NOMO-1 treated with dmso at 0.1 percent for 144 hours (cell line): Measurements from ENCODE around the gene EFR3B.
"Not testable (repeated sequence)": the region's sequence is repeated elsewhere in the genome, so short reads cannot be mapped to it uniquely, and the experiment has no call there.

ENCODE experiments used
- DNase-seq: peaks from one replicate; lab custom pipeline; 2025; ENCODE audit not compliant: unreplicated experiment; lab: John Stamatoyannopoulos, UW

The EFR3B gene, protein sequence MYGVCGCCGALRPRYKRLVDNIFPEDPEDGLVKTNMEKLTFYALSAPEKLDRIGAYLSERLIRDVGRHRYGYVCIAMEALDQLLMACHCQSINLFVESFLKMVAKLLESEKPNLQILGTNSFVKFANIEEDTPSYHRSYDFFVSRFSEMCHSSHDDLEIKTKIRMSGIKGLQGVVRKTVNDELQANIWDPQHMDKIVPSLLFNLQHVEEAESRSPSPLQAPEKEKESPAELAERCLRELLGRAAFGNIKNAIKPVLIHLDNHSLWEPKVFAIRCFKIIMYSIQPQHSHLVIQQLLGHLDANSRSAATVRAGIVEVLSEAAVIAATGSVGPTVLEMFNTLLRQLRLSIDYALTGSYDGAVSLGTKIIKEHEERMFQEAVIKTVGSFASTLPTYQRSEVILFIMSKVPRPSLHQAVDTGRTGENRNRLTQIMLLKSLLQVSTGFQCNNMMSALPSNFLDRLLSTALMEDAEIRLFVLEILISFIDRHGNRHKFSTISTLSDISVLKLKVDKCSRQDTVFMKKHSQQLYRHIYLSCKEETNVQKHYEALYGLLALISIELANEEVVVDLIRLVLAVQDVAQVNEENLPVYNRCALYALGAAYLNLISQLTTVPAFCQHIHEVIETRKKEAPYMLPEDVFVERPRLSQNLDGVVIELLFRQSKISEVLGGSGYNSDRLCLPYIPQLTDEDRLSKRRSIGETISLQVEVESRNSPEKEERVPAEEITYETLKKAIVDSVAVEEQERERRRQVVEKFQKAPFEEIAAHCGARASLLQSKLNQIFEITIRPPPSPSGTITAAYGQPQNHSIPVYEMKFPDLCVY

DNA sequence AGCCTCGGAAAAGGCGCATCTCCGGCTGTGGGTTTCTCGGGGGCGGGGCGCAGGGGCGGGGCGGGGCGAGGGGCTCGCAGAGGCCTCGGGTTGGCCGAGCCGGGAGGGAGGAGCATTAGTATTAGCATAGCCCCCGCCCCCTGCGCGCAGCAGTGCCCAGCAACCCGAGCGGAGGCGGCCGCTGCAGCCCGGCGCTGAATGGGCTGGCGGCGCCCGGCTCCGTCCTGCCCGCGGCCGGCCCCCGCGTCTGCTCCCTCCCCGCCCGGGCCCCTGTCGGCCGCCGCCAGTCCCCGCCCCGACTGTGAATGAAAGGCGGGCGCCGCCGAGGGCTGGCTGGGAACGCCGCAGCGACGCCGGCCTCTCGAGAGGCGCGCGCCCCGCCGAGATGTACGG lies at the start of gene EFR3B:
Gene EFR3B, plus strand, starts transcription at position 149 of the 393 bp plus-strand sequence. Its CDS starts 237 bp downstream, at position 386.
- peak; percentile 93 for DNase-seq

DNA sequence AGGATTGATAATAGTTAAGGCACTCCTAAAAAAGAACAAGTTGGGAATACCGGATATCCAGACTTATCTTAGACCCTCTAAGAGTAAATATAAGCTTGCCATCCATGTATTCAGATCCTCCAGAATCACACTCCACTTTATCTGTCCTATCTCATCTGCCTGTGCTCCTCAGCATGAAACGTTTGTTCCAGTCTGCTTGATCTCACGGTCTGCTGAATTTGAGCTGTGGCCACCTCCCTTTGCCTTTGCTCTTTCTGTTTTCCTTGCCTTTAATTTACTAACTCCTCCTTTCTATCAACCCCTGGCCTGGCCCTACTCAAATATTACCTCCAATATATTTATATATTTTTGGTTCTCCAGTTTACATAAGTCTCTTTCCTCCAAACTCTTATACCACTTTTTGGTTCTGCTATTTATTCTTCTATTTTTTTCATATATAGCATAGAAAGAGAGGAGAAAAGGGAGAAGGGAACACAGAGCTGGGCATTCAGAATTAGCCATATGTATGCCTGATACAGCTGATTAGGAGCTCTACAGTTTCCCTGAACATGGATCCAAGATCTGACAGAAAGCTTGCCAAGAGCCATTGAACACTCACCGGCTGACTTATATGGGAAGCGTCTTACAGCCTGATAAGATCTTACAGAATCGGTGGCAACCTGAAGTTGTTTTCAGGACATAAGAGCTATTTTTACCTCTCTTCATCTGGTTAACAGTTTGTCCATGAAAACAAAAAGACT lies 48.3 kb upstream of the EFR3B start:
- no peak for DNase-seq

DNA sequence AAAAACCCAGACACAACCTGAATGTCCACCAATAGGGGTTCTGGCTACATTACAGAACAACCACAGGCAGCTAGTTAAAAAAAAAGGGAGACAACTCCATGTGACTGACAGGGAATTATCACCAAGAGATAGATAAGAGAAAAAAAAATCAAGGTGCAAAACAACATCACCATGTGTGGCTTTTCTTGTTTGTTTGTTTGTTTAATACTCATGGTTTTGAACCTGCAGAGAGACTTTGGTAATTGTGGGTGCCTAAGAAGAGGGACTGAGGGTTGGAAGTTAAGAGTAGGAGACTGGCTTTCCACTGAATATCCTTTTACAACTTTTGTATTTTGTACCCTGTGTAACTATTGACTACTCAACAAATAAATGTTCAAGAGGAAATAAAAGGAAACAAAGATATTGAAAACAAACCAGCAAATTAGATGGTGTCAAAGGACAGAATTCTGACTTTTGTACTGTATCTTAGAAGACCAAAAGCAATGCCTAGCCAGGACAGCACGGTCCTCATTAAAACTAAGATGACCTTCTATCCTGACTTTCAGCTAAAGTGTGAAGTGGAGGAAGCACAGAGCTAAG lies 47.6 kb upstream of the EFR3B start:
- DNase-seq, result no peak

DNA sequence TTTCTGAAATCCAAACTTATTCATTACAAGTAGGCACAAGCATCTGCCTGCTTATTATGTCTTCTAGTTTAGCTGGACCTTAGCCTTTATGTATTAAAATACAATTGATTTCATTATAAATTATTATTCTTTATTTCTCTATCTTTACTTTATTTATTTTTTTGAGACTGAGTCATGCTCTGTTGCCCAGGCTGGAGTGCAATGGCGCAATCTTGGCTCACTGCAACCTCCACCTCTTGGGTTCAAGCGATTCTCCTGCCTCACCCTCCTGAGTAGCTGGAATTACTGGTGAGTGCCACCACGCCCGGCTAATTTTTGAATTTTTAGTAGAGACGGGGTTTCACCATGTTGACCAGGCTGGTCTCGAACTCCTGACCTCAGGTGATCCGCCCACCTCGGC lies 42.8 kb upstream of the EFR3B start:
- DNase-seq, result not testable (repeated sequence)

DNA sequence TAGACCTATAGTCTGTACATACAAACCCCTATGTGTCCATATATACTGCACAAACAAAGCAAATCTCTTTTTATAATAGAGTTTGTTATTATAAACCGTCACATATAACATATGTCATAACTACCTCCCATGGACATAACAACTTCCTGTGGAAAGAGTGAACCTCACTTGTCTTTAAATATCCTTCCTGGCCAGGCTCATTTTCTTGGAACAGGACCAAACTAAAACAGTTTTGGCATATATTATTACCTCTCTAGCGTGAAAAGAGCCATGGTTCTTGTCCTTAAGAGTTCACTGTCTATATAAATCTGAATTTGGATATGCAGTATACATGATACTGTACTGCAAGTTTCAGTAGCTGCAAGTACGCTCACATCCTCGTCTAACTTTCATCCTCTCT lies 41.8 kb upstream of the EFR3B start:
- no peak for DNase-seq

DNA sequence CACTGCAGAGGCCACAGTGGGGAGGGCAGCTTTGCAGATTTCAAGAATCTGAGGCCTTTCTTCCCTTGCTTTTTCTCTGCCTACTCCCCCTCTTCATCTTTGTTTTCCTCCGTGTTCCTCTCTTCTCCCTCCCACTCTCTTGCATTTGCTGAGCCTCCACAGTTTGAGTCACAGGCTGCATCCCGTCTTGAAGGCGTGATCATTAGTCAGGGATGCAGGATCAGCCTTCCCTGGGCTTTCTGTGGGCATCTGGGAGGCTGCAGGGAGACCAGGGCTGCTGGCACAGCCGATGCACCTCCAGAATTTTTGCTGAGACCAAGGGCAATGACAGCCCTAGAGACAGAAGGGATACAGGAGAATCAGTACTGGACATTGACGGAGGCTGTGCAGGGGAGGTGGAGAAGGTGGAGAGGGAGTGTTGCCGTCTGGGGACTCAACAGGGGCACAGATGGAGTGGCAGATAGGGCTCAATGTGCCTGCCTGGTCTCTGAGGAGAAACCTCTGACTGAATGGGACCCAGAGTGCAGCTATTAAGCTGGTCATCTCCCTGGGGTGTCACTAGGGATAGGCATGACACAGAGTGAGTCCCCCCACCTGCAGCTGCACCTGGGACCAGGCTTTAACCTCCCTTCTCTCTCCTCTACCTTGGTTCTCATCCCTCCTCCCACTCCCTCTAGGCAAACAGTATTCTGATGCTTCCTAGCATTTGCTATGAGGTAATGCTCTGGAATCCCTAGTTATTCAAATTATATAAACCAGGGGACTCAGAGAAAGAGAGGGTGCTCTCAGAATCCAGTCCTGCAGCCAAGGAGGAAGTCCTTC lies 41.2 kb upstream of the EFR3B start:
- DNase-seq, result no peak

DNA sequence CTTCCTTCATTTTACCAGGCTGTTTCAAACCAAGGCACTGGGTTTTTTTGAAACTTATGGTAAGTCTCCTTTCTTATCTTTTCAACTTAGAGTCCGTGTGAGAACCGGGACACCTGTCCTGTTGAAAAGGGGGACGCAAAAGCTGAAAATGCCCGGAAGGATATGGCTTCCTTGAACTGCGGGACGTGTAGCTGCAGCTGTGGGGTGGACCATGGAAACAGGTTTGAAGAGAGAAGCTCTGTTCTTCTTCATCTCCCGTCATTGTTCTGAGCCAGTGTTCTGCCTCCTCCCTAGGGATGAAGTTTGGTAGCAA lies 40.6 kb upstream of the EFR3B start:
- DNase-seq, result no peak

DNA sequence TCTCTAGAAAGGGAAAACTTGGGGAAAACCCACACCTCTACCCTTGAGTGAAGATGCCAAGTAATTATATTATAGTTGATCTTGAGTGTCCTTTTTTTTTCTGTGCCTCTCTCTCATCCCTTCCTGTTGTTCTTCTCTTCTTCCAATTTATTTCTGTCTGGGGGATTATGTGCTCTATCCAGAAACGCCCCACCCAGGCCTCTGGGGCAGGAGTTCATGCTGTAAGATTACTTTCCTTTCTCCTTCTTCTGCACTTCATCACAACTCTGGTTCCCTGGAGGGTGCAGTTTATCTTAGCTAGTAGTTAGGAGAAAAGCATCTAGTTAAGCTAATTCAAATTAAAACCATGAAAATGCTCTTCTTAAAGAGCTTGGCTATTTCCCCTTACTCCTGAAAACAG lies 39.8 kb upstream of the EFR3B start:
- DNase-seq, result no peak

DNA sequence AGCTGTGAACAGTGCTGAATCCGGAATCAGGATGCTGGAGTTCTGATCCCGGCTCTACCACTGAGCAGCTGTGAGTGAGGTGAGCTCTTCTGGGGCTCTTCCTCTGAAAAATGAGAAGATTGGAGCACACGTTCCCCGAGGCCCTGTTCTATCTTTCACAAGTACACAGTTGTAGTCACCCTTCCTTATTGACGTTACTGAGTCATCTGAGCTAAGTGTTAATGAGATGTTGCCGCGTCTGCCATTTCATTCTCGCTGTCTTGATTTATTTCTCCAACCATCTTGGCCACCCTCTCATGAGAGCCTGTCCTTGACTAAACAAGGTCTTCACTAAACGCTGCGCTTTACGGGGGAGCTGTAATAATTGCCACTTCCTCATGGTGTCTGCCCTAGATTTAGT lies 31.9 kb upstream of the EFR3B start:
- peak; percentile 48 for DNase-seq

DNA sequence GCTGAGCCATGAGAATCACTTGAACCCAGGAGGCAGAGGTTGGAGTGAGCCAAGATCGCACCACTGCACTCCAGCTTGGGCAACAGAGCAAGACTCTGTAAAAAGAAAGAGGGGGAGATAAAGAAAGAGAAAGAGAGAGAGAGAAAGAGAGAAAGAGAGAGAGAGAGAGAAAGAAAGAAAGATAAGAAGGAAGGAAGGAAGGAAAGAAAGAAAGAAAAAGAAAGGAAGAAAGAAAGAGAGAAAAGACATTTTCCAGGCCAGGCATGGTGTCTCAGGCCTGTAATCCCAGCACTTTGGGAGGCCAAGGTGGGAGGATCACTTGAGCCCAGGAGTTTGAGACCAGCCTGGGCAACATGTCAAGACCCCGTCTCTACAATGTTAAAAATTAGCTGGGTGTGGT lies 30.5 kb upstream of the EFR3B start:
- DNase-seq, result not testable (repeated sequence)

DNA sequence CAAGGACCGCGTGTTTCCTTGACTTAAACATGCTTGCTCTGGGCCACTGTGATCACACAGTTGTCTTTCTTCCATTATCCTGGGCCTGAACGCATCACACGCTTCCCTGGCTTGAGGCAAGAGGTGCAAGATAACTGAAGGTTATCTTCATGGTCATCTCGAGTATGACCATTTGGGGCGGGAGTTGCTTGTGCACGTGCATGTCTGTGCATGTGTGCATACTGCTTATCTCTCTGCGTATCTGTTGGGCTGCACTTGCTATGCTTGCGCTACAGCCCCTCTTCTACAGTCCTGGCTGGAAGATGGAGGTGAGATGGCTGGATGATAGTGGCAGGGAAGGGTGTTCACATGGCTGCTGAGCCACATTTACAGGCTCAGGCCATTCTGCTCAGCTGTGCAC lies 27.2 kb upstream of the EFR3B start:
- DNase-seq, result no peak

DNA sequence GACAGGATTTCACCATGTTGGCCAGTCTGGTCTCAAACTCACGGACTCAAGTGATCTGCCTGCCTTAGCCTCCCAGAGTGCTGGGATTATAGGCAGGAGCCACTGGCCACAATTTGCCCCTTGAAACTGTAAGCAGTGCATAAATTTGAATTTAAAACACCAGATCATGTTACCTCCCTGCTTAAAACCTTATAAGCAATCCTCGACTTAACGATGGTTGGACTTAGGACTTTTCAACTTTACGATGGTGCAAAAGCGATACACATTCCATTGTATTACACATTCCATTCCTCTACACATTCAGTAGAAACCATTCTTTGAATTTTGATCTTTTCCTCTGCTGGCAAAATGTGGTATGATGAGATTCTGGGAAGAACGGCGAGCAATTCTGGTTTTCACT lies 23.2 kb upstream of the EFR3B start:
- no peak for DNase-seq

DNA sequence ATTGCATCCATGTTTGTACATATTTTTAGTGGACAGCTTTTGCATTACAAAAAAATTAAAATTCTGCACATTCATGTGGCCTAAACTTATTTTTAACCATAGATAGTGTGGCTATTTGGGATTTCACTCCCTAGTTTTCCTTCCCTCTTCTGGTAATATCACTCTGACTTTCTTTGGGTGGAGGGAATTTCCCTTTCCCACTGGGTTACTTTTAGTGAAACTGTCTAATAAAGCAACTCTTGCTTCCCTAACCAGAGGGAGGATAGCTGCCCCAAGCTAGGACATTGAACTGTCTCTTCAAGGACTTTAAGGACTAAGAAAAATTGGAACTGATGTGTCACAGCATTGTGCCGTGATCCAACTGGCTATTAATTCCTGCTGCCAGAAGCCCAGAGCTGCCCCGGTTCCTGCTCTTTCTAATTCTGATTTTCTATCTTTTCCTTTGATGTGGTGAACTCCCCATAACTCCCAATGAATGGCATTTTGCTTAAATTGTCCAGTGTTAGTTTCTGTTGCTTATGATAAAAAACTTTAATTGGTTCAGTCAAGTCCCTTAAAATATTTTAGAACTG lies 20.0 kb upstream of the EFR3B start:
- no peak for DNase-seq

DNA sequence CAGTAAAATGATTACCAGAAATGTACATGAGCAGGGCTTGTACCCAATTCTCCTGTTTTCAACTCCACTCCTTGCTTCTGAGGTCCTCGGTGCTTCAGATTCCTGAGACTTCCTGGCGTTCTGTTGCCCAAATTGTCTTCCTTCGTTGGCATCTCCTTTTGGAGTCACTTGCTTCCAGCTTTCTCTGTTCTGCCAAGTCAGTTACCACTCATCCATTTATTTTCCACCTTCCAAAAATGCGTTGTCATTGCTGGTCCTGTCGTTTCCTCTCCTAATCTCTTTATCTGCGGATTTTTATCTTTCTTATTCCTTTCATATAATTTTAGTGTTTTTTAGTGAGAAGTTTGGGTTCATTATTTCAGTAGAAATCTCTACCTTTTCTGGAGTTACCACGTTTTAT lies 18.5 kb upstream of the EFR3B start:
- DNase-seq, result no peak

DNA sequence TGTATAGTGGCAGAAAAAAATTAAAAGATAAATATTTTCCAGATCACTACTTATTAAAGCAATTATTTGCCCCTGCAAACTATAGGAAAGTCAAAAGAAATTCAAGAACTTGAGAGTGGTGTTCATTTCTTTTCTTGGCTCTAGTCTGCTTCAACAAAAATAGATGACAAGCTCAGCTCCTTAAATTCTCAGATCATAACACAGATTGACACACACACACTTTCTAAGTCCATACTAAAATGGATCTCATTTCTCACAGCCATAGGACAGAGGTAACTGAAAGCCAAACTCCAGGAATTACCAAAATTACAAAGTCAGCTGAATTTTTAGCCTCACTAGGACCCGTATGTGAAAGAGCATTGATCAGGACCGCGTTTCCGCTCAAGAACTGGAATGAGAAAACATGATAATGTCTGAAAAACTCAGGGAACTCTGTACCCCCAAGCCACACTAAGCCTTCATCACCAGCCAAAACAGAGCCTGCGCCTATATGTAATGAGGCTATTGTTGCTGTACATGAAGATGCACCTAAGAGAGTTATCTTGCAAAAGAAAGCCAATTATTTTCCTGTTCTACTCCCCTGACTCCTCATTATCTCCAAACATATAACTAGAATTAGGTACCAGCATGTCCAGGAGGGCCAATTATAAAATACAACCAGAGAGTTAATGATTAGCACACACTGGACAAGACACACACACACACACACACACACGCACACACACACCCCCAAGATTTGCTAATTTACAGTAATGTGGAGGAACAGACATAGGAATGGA lies 16.5 kb upstream of the EFR3B start:
- DNase-seq, result no peak

DNA sequence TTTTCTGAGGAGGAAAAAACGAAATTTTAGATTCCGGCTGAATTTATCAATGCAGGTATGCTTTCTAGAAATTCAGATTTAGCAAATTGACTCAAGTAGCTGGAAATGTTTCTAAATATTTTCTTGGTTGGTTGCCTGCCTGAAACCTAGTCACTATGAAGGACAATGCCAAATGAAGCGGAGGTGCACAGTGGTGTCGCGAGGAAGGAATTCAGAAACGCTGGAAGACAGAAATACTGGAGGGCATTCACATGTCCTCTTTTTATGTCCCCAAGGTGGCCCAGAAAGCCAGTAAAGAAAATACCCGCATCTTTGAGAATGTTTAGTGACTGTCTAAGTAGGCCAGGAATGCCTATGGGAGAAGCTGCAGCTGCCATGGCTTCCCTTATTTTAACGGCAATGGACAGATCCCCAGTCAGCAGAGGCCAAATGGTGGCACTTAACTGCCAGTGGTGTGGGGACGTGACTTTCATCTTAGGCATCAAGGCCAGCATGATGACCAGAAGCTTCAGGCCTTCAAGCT lies 15.8 kb upstream of the EFR3B start:
- no peak for DNase-seq

DNA sequence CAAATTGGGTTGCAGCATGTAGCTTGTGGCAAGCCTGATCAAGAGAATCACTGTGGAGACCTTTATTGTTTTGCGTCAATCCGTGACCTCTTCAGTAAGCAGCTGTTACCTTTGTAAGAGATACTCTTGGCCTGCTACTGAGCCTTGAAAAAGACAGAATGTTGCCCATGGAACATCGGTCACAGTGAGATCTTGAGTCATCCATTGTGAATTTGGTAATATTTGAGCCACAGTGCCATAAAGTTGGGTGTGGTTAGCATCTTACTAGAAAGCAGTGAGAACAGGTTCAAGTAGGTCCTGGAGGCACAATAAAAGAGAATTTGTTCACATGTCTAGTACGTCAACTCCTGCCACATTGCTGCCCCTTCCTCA lies 12.7 kb upstream of the EFR3B start:
- DNase-seq, result no peak

DNA sequence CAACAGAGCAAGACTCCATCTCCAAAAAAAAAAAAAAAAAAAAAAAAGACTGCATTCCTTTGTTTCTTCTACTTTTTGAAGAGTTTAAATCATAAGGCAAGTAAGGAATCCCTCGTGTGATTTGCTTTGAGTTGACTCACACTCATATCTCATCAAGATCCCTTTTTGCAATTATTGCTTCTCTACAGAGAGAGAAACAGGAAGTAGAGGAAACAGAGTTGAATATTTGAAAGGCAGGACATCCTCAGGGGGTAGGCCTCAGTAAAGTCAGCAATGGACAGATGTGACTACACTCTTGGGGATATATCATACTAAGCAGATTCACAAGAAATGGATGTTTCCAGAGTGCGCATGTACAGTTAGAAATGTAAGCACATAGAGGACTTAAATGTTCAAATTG lies 11.2 kb upstream of the EFR3B start:
- DNase-seq, result peak; percentile 46

DNA sequence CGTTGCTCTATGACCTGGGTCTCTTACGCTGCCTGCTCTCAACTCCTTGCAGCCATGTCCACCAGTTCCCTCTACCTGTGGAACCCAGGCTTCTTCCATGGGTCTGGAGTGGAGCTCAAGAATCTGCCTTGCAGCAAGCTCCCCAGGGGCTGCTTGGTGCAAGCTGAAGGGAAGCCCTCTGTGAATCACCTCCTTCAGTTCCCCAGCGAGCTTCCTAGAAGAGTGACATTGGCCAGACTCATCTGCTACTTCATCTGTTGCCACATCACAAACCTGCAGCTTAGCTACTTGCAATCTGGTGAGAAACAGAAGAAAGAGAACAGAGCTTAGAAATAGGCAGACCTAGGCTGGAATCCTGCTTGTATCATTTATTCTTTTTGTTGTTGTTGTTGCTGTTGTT lies 9.8 kb upstream of the EFR3B start:
- DNase-seq, result peak; percentile 64
